Keratinocyte (primary cell): ENCODE measurements around the gene SLC30A3.

Source experiments
- CTCF ChIP-seq, 3 experiments: IDR thresholded peaks in 1 of 3; conservative IDR thresholded peaks in 1 of 3; optimal IDR thresholded peaks in 1 of 3; 2 replicates in 2 of 3; 3 replicates in 1 of 3; pipeline versions ENCODE3 to v1.5.1; 2011; ENCODE audit warnings: low read length in 3 of 3, mild to moderate bottlenecking in 3 of 3, moderate library complexity in 2 of 3, control low read depth in 1 of 3, inconsistent platforms in 1 of 3; ENCODE audit not compliant: insufficient read depth in 2 of 3; ENCODE audit errors: extremely low read depth in 1 of 3
- EZH2 ChIP-seq: IDR thresholded peaks from one replicate; pipeline ENCODE4 v1.6.1; 2012; ENCODE audit warnings: inconsistent platforms, mild to moderate bottlenecking, low read length, moderate library complexity

GRCh38 chr2:27312152-27312551 lies 49.3 kb upstream of the SLC30A3 start:
- TF ChIP-seq CTCF (optimal IDR thresholded peaks at IDR 0.05 in 1 of 3, IDR thresholded peaks at IDR 0.05 in 1 of 3, conservative IDR thresholded peaks at IDR 0.05 in 1 of 3; ENCODE audit: extremely low read depth in 1 of 3, insufficient read depth in 2 of 3, low read length in 3 of 3) (no peak), EZH2 (no peak)
